OCI-LY7 (cell line): ENCODE results near the gene ASMTL. TPM values are rescaled to one million over a fixed set of nuclear protein-coding genes. Genes with fewer than 3 reads are reported as not detected.

Source experiments
- BruUV-seq: library from RNA; stranded (reverse); fragments of 400-500 nt; replicated peaks from 2 replicates; lab custom pipeline; 2021; lab: Mats Ljungman, UMichigan
- CTCF ChIA-PET: fragments of 300-600 bp; sonication (Branson Sonifier 250); formaldehyde crosslinking; loops from one replicate; lab custom pipeline; 2022; ENCODE audit warnings: antibody characterized with exemption; ENCODE audit not compliant: unreplicated experiment; lab: Charles Lee
- POLR2A ChIA-PET: fragments of 300-600 bp; sonication (Branson Sonifier 250); formaldehyde crosslinking; loops from one replicate; lab custom pipeline; 2022; ENCODE audit warnings: antibody characterized with exemption; lab: Charles Lee
- DNase-seq: peaks from one replicate; pipeline ENCODE4 v3.0.0-alpha.2; 2015; ENCODE audit warnings: low spot score
- H2AFZ ChIP-seq: fragments of 200-600 bp; sonication (generic), shearing (Covaris generic); 2 replicates; pipeline ENCODE4 v1.6.1; 2014; ENCODE audit warnings: mild to moderate bottlenecking, antibody characterized with exemption, low read length, moderate library complexity
- H3K27ac ChIP-seq: fragments of 200-600 bp; sonication (generic); 2 replicates; pipeline ENCODE4 v1.5.1; 2014; ENCODE audit warnings: mixed run types, low read depth, mild to moderate bottlenecking, moderate library complexity, low read length, inconsistent platforms; ENCODE audit not compliant: poor library complexity, severe bottlenecking
- H3K36me3 ChIP-seq: fragments of 200-600 bp; sonication (generic); 2 replicates; pipeline ENCODE4 v1.6.1; 2014; ENCODE audit warnings: mild to moderate bottlenecking, antibody characterized with exemption, low read length, moderate library complexity, mixed read lengths; ENCODE audit not compliant: insufficient read depth
- H3K4me1 ChIP-seq: fragments of 200-600 bp; sonication (generic); 2 replicates; pipeline ENCODE4 v1.5.1; 2014; ENCODE audit warnings: mild to moderate bottlenecking, low read length; ENCODE audit not compliant: insufficient read depth, poor library complexity, severe bottlenecking
- H3K4me2 ChIP-seq: fragments of 200-600 bp; sonication (generic); 2 replicates; pipeline ENCODE4 v1.6.1; 2014; ENCODE audit warnings: mild to moderate bottlenecking, low read length
- H3K4me3 ChIP-seq: fragments of 200-600 bp; sonication (generic); 2 replicates; pipeline ENCODE4 v1.5.1; 2014; ENCODE audit warnings: mild to moderate bottlenecking, low read depth, low read length; ENCODE audit not compliant: poor library complexity, severe bottlenecking
- H3K79me2 ChIP-seq: fragments of 200-600 bp; sonication (generic); 2 replicates; pipeline ENCODE4 v1.6.1; 2016; ENCODE audit warnings: low read depth, mild to moderate bottlenecking, low read length, moderate library complexity, mixed read lengths; ENCODE audit not compliant: insufficient read depth
- H3K9me2 ChIP-seq: fragments of 200-600 bp; sonication (generic); 2 replicates; pipeline ENCODE4 v1.6.1; 2016; ENCODE audit warnings: mild to moderate bottlenecking, low read length, mixed read lengths; ENCODE audit not compliant: insufficient read depth
- H3K9me3 ChIP-seq: fragments of 200-600 bp; sonication (generic); 2 replicates; pipeline ENCODE4 v1.6.1; 2014; ENCODE audit warnings: mild to moderate bottlenecking, mixed run types, low read length, mixed read lengths
- H4K20me1 ChIP-seq: fragments of 200-600 bp; sonication (generic); 2 replicates; pipeline ENCODE4 v1.6.1; 2014; ENCODE audit warnings: mild to moderate bottlenecking, antibody characterized with exemption, low read length, moderate library complexity, mixed read lengths; ENCODE audit not compliant: insufficient read depth
- CTCF ChIP-seq: fragments of 200-600 bp; sonication (generic); conservative IDR thresholded peaks from 2 replicates; pipeline ENCODE4 v1.5.1; 2014; ENCODE audit warnings: mild to moderate bottlenecking, antibody characterized with exemption, low read length, moderate library complexity, mixed read lengths
- EZH2phosphoT487 ChIP-seq: fragments of 200-600 bp; sonication (generic); IDR thresholded peaks from 2 replicates; pipeline ENCODE4 v1.6.1; 2018; ENCODE audit warnings: low read depth, borderline replicate concordance, mild to moderate bottlenecking, mixed run types, antibody characterized with exemption, low read length, moderate library complexity, mixed read lengths
- intact Hi-C: fragments of 100-400 bp; cut with micrococcal nuclease; formaldehyde crosslinking; loops from one replicate; pipeline ENCODE4 v1.10.0; 2022; ENCODE audit not compliant: unreplicated experiment
- total RNA-seq, 2 experiments: library from RNA; depleted of rRNA in 1 of 2; stranded (reverse); fragments of >200 nt in 1 of 2; shearing (Covaris generic) in 1 of 2; gene quantifications; 2 replicates each; pipeline ENCODE4 v1.2.3, GENCODE V29; 2014 to 2022

Gene ASMTL
- total RNA-seq, 2 experiments from 2014 or later, result 17.2 to 37.0 TPM

GRCh38 chrX:1481636-1482529, 29.2 kb upstream of the ASMTL start:
- H3K36me3 ChIP-seq, result peaks cover 72% of the 10 kb centered on the region
- TSS peak; percentile 99 for BruUV-seq

GRCh38 chrX:1480082-1480785, 27.5 kb upstream of the ASMTL start:
- Histone ChIP-seq H3K79me2 (peaks cover 70% of the 10 kb centered on the region), H3K4me2 (peak overlapping the region; percentile 85), H4K20me1 (no peaks in the 10 kb centered on the region), H3K4me1 (peaks cover 85% of the 10 kb centered on the region), H3K9me3 (no peaks in the 10 kb centered on the region), H3K27ac (peak overlapping the region; percentile 100), H3K36me3 (peaks cover 75% of the 10 kb centered on the region), H3K9me2 (no peaks in the 10 kb centered on the region), H2AFZ (no peak overlapping the region), H3K4me3 (peak overlapping the region; percentile 54)
- CTCF ChIA-PET, result no interaction called here
- intact Hi-C loops, result loop anchor here (2.0 to 5.0 kb wide), 2 partner anchors 23 to 57 kb away; partner anchors contain the start of gene P2RY8
- no peak for DNase-seq
- POLR2A ChIA-PET, result no interaction called here
- BruUV-seq, result no TSS peak
- TF ChIP-seq EZH2phosphoT487 (no peak), CTCF (no peak)

More at GRCh38 chrX:1481636-1482529, 29.2 kb upstream of the ASMTL start:
- Histone ChIP-seq H3K9me3 (peaks cover 7% of the 10 kb centered on the region; the same call in 1 of the 2 replicates), H2AFZ (no peak overlapping the region), H3K79me2 (peaks cover 70% of the 10 kb centered on the region), H3K27ac (peak overlapping the region; percentile 100), H3K4me3 (peak overlapping the region; percentile 54), H4K20me1 (no peaks in the 10 kb centered on the region), H3K4me1 (peaks cover 96% of the 10 kb centered on the region), H3K9me2 (no peaks in the 10 kb centered on the region), H3K4me2 (peak overlapping the region; percentile 85)
- DNase-seq, result peak; percentile 98
- TF ChIP-seq CTCF, result no peak
- no peak for TF ChIP-seq EZH2phosphoT487
- intact Hi-C loops, result loop anchor here (1.0 to 5.0 kb wide), 5 partner anchors 11 to 55 kb away; partner anchors contain the start of gene P2RY8
- ChIA-PET POLR2A (no interaction called here), CTCF (no interaction called here)
